Neural progenitor cell (in vitro differentiated cells): ENCODE data around the gene TOR1B. TPM values are rescaled to one million over a fixed set of nuclear protein-coding genes. Genes with fewer than 3 reads are reported as not detected.

Source experiments
- DNase-seq: peaks from one replicate; pipeline ENCODE4 v3.0.0-alpha.2; 2016; ENCODE audit warnings: low spot score
- H2AFZ ChIP-seq: fragments of 200-600 bp; sonication (generic); replicated peaks from 2 replicates; pipeline ENCODE4 v1.6.1; 2016; ENCODE audit warnings: antibody characterized with exemption
- H3F3A ChIP-seq: fragments of 200-600 bp; sonication (generic); 2 replicates; pipeline ENCODE4 v1.6.1; 2016; ENCODE audit warnings: antibody characterized with exemption, low read depth
- H3K27ac ChIP-seq: fragments of 200-600 bp; sonication (generic); 2 replicates; pipeline ENCODE4 v1.5.1; 2016; ENCODE audit warnings: mild to moderate bottlenecking
- H3K27me3 ChIP-seq: fragments of 200-600 bp; sonication (generic); 2 replicates; pipeline ENCODE4 v1.6.1; 2016; ENCODE audit warnings: mild to moderate bottlenecking, moderate library complexity
- H3K36me3 ChIP-seq: fragments of 200-600 bp; sonication (generic); 2 replicates; pipeline ENCODE4 v1.5.1; 2016
- H3K4me1 ChIP-seq: fragments of 200-600 bp; sonication (generic); 2 replicates; pipeline ENCODE4 v1.6.1; 2016; ENCODE audit warnings: mixed run types
- H3K4me2 ChIP-seq: fragments of 200-600 bp; sonication (generic); 2 replicates; pipeline ENCODE4 v1.6.1; 2016
- H3K4me3 ChIP-seq: fragments of 200-600 bp; sonication (generic); 2 replicates; pipeline ENCODE4 v1.5.1; 2016
- H3K79me2 ChIP-seq: fragments of 200-600 bp; sonication (generic); 2 replicates; pipeline ENCODE4 v1.6.1; 2016; ENCODE audit warnings: low read depth
- H3K9ac ChIP-seq: fragments of 200-600 bp; sonication (generic); 2 replicates; pipeline ENCODE4 v1.6.1; 2016
- H3K9me3 ChIP-seq: fragments of 200-600 bp; sonication (generic); 2 replicates; pipeline ENCODE4 v1.5.1; 2016; ENCODE audit warnings: low read depth
- H4K20me1 ChIP-seq: fragments of 200-600 bp; sonication (generic); 2 replicates; pipeline ENCODE4 v1.6.1; 2016; ENCODE audit warnings: low read depth
- H3K27ac Mint-ChIP-seq: 3 replicates; pipeline ENCODE4 v1.8.0; 2021; ENCODE audit warnings: mixed read lengths
- H3K27me3 Mint-ChIP-seq: 2 replicates; pipeline ENCODE4 v1.8.0; 2022; ENCODE audit warnings: low read depth, mild to moderate bottlenecking, inconsistent platforms, moderate library complexity, mixed read lengths; ENCODE audit not compliant: insufficient read depth
- H3K36me3 Mint-ChIP-seq: 3 replicates; pipeline ENCODE4 v1.8.0; 2021; ENCODE audit warnings: mixed read lengths
- H3K4me1 Mint-ChIP-seq: 3 replicates; pipeline ENCODE4 v1.8.0; 2021; ENCODE audit warnings: mixed read lengths
- H3K4me3 Mint-ChIP-seq: 3 replicates; pipeline ENCODE4 v1.8.0; 2021; ENCODE audit warnings: mild to moderate bottlenecking, moderate library complexity, mixed read lengths
- H3K9me3 Mint-ChIP-seq: 3 replicates; pipeline ENCODE4 v1.8.0; 2020; ENCODE audit warnings: mixed read lengths
- CTCF ChIP-seq: fragments of 200-600 bp; sonication (generic); IDR thresholded peaks from 2 replicates; pipeline ENCODE4 v1.5.1; 2017; ENCODE audit warnings: antibody characterized with exemption, mild to moderate bottlenecking
- EZH2 ChIP-seq: fragments of 200-600 bp; sonication (generic); IDR thresholded peaks from 2 replicates; pipeline ENCODE4 v1.6.1; 2017; ENCODE audit warnings: antibody characterized with exemption, mild to moderate bottlenecking, moderate library complexity
- EZH2phosphoT487 ChIP-seq: fragments of 200-600 bp; sonication (generic); IDR thresholded peaks from 2 replicates; pipeline ENCODE4 v1.6.1; 2017; ENCODE audit warnings: antibody characterized with exemption
- total RNA-seq: library from RNA; depleted of rRNA; stranded (reverse); fragments of >200 nt; gene quantifications from 2 replicates; pipeline ENCODE4 v1.2.3, GENCODE V29; 2015; ENCODE audit warnings: low replicate concordance

TOR1B gene
- total RNA-seq = 12.2 and 19.0 TPM in 2 replicates

- peaks cover 12% of the 10 kb centered on the region for H3K4me1 Mint-ChIP-seq
- peak within 1 kb of the TSS; percentile 64 for H2AFZ ChIP-seq
Observed at GRCh38 chr9:129802833-129803675, at the start of gene TOR1B. TOR1B (plus strand) TSS chr9:129803184; CDS start chr9:129803213, 29 bp downstream.

GRCh38 chr9:129755151-129755550 is 47.8 kb upstream of the TOR1B start:
- Histone ChIP-seq H3K9me3 (no peaks in the 10 kb centered on the region), H4K20me1 (no peaks in the 10 kb centered on the region), H3K4me1 (peaks cover 17% of the 10 kb centered on the region), H3K4me3 (no peak overlapping the region), H3K9ac (no peak overlapping the region), H3K4me2 (no peak overlapping the region), H3K36me3 (no peaks in the 10 kb centered on the region), H3K79me2 (no peaks in the 10 kb centered on the region), H3K27me3 (no peaks in the 10 kb centered on the region), H3F3A (no peaks in the 10 kb centered on the region), H2AFZ (no peak overlapping the region), H3K27ac (no peak overlapping the region)
- no peak for DNase-seq
- H3K9me3 Mint-ChIP-seq = no peaks in the 10 kb centered on the region
- H3K27me3 Mint-ChIP-seq = peaks cover 4% of the 10 kb centered on the region
- H3K27ac Mint-ChIP-seq = no peak overlapping the region
- TF ChIP-seq EZH2phosphoT487 (no peak), EZH2 (no peak), CTCF (no peak)
- no peaks in the 10 kb centered on the region for H3K36me3 Mint-ChIP-seq
- no peak overlapping the region for H3K4me3 Mint-ChIP-seq
- peaks cover 23% of the 10 kb centered on the region for H3K4me1 Mint-ChIP-seq

More at GRCh38 chr9:129802833-129803675, at the start of gene TOR1B:
- no peak for TF ChIP-seq CTCF
- no peak for TF ChIP-seq EZH2phosphoT487
- TF ChIP-seq EZH2 = peak; percentile 48
- peak within 1 kb of the TSS; percentile 79 for H3K4me3 ChIP-seq
- Mint-ChIP-seq H3K4me3 (peak within 1 kb of the TSS; percentile 86), H3K9me3 (no peaks in the 10 kb centered on the region), H3K36me3 (peaks cover 14% of the 10 kb centered on the region), H3K27ac (no peak within 1 kb of the TSS), H3K27me3 (no peaks in the 10 kb centered on the region)
- peaks cover 12% of the 10 kb centered on the region for H3F3A ChIP-seq
- peaks cover 9% of the 10 kb centered on the region for H3K79me2 ChIP-seq
- H3K9ac ChIP-seq = peak within 1 kb of the TSS; percentile 0
- H3K36me3 ChIP-seq = no peaks in the 10 kb centered on the region
- no peaks in the 10 kb centered on the region for H3K9me3 ChIP-seq
- H3K27me3 ChIP-seq = no peaks in the 10 kb centered on the region
- no peak within 1 kb of the TSS for H3K27ac ChIP-seq
- H4K20me1 ChIP-seq = peaks cover 6% of the 10 kb centered on the region
- peak within 1 kb of the TSS; percentile 88 for H3K4me2 ChIP-seq
- peaks cover 6% of the 10 kb centered on the region for H3K4me1 ChIP-seq
- DNase-seq = peak; percentile 96

- Mint-ChIP-seq H3K4me1 (peaks cover 27% of the 10 kb centered on the region), H3K27me3 (peaks cover 4% of the 10 kb centered on the region), H3K9me3 (no peaks in the 10 kb centered on the region), H3K36me3 (no peaks in the 10 kb centered on the region), H3K4me3 (no peak overlapping the region), H3K27ac (peak overlapping the region; percentile 42)
- no peak overlapping the region for H3K9ac ChIP-seq
- no peaks in the 10 kb centered on the region for H3K36me3 ChIP-seq
- H3K27me3 ChIP-seq = no peaks in the 10 kb centered on the region
- no peaks in the 10 kb centered on the region for H3K79me2 ChIP-seq
- DNase-seq = no peak
- H3K9me3 ChIP-seq = no peaks in the 10 kb centered on the region
- no peak overlapping the region for H3K27ac ChIP-seq
- no peaks in the 10 kb centered on the region for H3F3A ChIP-seq
- H3K4me1 ChIP-seq = peaks cover 17% of the 10 kb centered on the region
- TF ChIP-seq EZH2phosphoT487 (no peak), CTCF (no peak), EZH2 (no peak)
- no peaks in the 10 kb centered on the region for H4K20me1 ChIP-seq
- no peak overlapping the region for H2AFZ ChIP-seq
- H3K4me2 ChIP-seq = no peak overlapping the region
- H3K4me3 ChIP-seq = no peak overlapping the region
Observed at GRCh38 chr9:129756191-129756590, 46.8 kb upstream of the TOR1B start.
